Prostate gland (tissue), 2 donors: ENCODE measurements around the gene BCL11B.

Experiments used
- CTCF ChIP-seq, 4 experiments: fragments of 200-600 bp in 2 of 4; fragments of 450-650 bp in 2 of 4; sonication (generic) in 2 of 4; IDR thresholded peaks; 1 replicate in 3 of 4; 2 replicates in 1 of 4; pipeline ENCODE4 v1.5.1; 2016 to 2019; ENCODE audit warnings: antibody characterized with exemption in 4 of 4, mild to moderate bottlenecking in 2 of 4, moderate library complexity in 2 of 4
- POLR2A ChIP-seq: fragments of 450-650 bp; IDR thresholded peaks from one replicate; pipeline ENCODE4 v1.6.1; 2016; ENCODE audit warnings: antibody characterized with exemption, mild to moderate bottlenecking
- POLR2AphosphoS5 ChIP-seq: sonication (generic); formaldehyde crosslinking; IDR thresholded peaks from one replicate; pipeline ENCODE4 v1.6.1; 2017; ENCODE audit warnings: antibody characterized with exemption

GRCh38 chr14:99120526-99121318 is 151.3 kb downstream of the BCL11B start:
- no peak for TF ChIP-seq CTCF (IDR thresholded peaks at IDR 0.05)
- TF ChIP-seq POLR2AphosphoS5: no peak
- no peak for TF ChIP-seq POLR2A
